ENCODE results near the gene PRMT5. TPM values are rescaled to one million over a fixed set of nuclear protein-coding genes. Genes with fewer than 3 reads are reported as not detected.

Gene PRMT5
- total RNA-seq, 1 experiment from 2014 or later: 107 TPM

- TF ChIP-seq CTCF (IDR thresholded peaks at IDR 0.05; ENCODE audit: insufficient read depth in 1 of 2, low read depth in 1 of 2, low read length in 1 of 2, severe bottlenecking in 1 of 2, unreplicated experiment in 1 of 2): no peak
- Histone ChIP-seq H3K9me3 (no peaks in the 10 kb centered on the region), H3K4me1 (peaks cover 4% of the 10 kb centered on the region), H3K4me3 (ENCODE audit: low read depth, low read length) (peak overlapping the region; percentile 52), H3K27me3 (replicated peaks; ENCODE audit: control insufficient read depth, insufficient read depth, low read length) (no peaks in the 10 kb centered on the region), H3K36me3 (ENCODE audit: control insufficient read depth, insufficient read depth, low read length) (no peaks in the 10 kb centered on the region)
- H3K4me1 Mint-ChIP-seq (ENCODE audit: low read depth, unreplicated experiment): peaks cover 8% of the 10 kb centered on the region
- intact Hi-C loops (cut with micrococcal nuclease; ENCODE audit: unreplicated experiment): no loop called here
- ChIA-PET CTCF (interaction anchor here (0.6 to 1.2 kb wide), 4 partner anchors 14 to 332 kb away, joined by 4 to 8 read pairs (median 6); no protein-coding TSS in a partner anchor), POLR2A (no interaction called here)
- peak overlapping the region; percentile 88 for H3K27ac Mint-ChIP-seq (ENCODE audit: unreplicated experiment)
- H3K27me3 Mint-ChIP-seq (ENCODE audit: insufficient read depth, unreplicated experiment): no peaks in the 10 kb centered on the region
- peak overlapping the region; percentile 91 for H3K4me3 Mint-ChIP-seq (ENCODE audit: unreplicated experiment)
- peak; percentile 76 to 83 for DNase-seq
- TSS peak; percentile 82 for BruUV-seq (replicated peaks)
- H3K9me3 Mint-ChIP-seq (ENCODE audit: unreplicated experiment): no peaks in the 10 kb centered on the region
- H3K36me3 Mint-ChIP-seq (ENCODE audit: insufficient read depth, unreplicated experiment): peaks cover 11% of the 10 kb centered on the region
Observed at GRCh38 chr14:22887260-22887989, 41.8 kb downstream of the PRMT5 start.

- peak; percentile 73 to 75 for DNase-seq
- peak in 1 of 2 experiments; percentile 34 for TF ChIP-seq CTCF (IDR thresholded peaks at IDR 0.05; ENCODE audit: insufficient read depth in 1 of 2, low read depth in 1 of 2, low read length in 1 of 2, severe bottlenecking in 1 of 2, unreplicated experiment in 1 of 2)
Observed at GRCh38 chr14:22886500-22887259, 42.5 kb downstream of the PRMT5 start.

GRCh38 chr14:22885975-22886374 is 43.2 kb downstream of the PRMT5 start:
- peaks cover 11% of the 10 kb centered on the region for H3K36me3 Mint-ChIP-seq (ENCODE audit: insufficient read depth, unreplicated experiment)
- no peaks in the 10 kb centered on the region for H3K27me3 Mint-ChIP-seq (ENCODE audit: insufficient read depth, unreplicated experiment)
- intact Hi-C loops (cut with micrococcal nuclease; ENCODE audit: unreplicated experiment): no loop called here
- no peaks in the 10 kb centered on the region for H3K9me3 Mint-ChIP-seq (ENCODE audit: unreplicated experiment)
- no TSS peak for BruUV-seq (replicated peaks)
- peaks cover 4% of the 10 kb centered on the region for H3K4me1 ChIP-seq
- ChIA-PET CTCF (interaction anchor here (1.0 to 2.0 kb wide), 6 partner anchors 14 to 120 kb away, joined by 3 to 8 read pairs (median 4); partner anchors contain the start of genes LRP10 and OXA1L), POLR2A (interaction anchor here (1.0 kb wide), 1 partner anchor 209 kb away, joined by 3 read pairs; the partner anchor contains the start of genes ACIN1 and C14orf119)
- DNase-seq: no peak
- no peak for TF ChIP-seq CTCF (IDR thresholded peaks at IDR 0.05; ENCODE audit: insufficient read depth in 1 of 2, low read depth in 1 of 2, low read length in 1 of 2, severe bottlenecking in 1 of 2, unreplicated experiment in 1 of 2)
- no peaks in the 10 kb centered on the region for H3K27me3 ChIP-seq (replicated peaks; ENCODE audit: control insufficient read depth, insufficient read depth, low read length)
- H3K4me3 Mint-ChIP-seq (ENCODE audit: unreplicated experiment): peak overlapping the region; percentile 91
- peaks cover 8% of the 10 kb centered on the region for H3K4me1 Mint-ChIP-seq (ENCODE audit: low read depth, unreplicated experiment)
- no peaks in the 10 kb centered on the region for H3K9me3 ChIP-seq
- peak overlapping the region; percentile 52 for H3K4me3 ChIP-seq (ENCODE audit: low read depth, low read length)
- H3K27ac Mint-ChIP-seq (ENCODE audit: unreplicated experiment): peak overlapping the region; percentile 48
- H3K36me3 ChIP-seq (ENCODE audit: control insufficient read depth, insufficient read depth, low read length): no peaks in the 10 kb centered on the region

More at GRCh38 chr14:22886500-22887259, 42.5 kb downstream of the PRMT5 start:
- CTCF ChIA-PET: interaction anchor here (0.5 to 1.2 kb wide), 9 partner anchors 13 to 332 kb away, joined by 3 to 7 read pairs (median 4); partner anchors contain the start of genes LRP10 and OXA1L
- Mint-ChIP-seq H3K36me3 (ENCODE audit: insufficient read depth, unreplicated experiment) (peaks cover 11% of the 10 kb centered on the region), H3K9me3 (ENCODE audit: unreplicated experiment) (no peaks in the 10 kb centered on the region), H3K27me3 (ENCODE audit: insufficient read depth, unreplicated experiment) (no peaks in the 10 kb centered on the region), H3K4me3 (ENCODE audit: unreplicated experiment) (peak overlapping the region; percentile 91), H3K4me1 (ENCODE audit: low read depth, unreplicated experiment) (peaks cover 8% of the 10 kb centered on the region), H3K27ac (ENCODE audit: unreplicated experiment) (peak overlapping the region; percentile 88)
- intact Hi-C loops (cut with micrococcal nuclease; ENCODE audit: unreplicated experiment): no loop called here
- Histone ChIP-seq H3K9me3 (no peaks in the 10 kb centered on the region), H3K4me3 (ENCODE audit: low read depth, low read length) (peak overlapping the region; percentile 52), H3K4me1 (peaks cover 4% of the 10 kb centered on the region), H3K36me3 (ENCODE audit: control insufficient read depth, insufficient read depth, low read length) (no peaks in the 10 kb centered on the region), H3K27me3 (replicated peaks; ENCODE audit: control insufficient read depth, insufficient read depth, low read length) (no peaks in the 10 kb centered on the region)
- POLR2A ChIA-PET: interaction anchor here (0.5 to 1.0 kb wide), 3 partner anchors 121 to 308 kb away, joined by 3 to 8 read pairs (median 6); partner anchors contain the start of genes ACIN1 and C14orf119
- no TSS peak for BruUV-seq (replicated peaks)

Measured in Caco-2 (cell line).